Measurements from ENCODE around the gene PAK6. TPM values are rescaled to one million over a fixed set of nuclear protein-coding genes. Genes with fewer than 3 reads are reported as not detected.

Gene PAK6
- polyA plus RNA-seq, 1 of the 3 experiments (the other 2 are of a cell fraction) = 0.07 TPM

DNA sequence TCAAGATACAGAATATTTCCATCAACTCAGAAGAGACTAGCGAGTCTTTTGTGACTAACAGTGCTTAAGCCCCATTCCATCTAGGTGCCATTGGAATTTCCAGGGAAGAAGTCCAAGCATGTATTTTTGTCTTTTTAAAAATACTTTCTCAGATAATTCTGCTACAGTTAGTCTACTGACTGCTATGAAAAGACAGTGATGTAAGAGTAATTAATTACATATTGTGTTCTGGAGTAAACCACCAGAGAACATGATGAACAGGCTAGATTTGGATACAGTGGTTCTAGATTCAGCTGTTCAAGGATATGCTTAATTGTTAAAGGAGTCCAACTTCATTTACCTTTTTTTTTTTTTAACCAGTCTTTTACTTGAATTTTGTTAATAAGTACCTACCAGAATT is 34.8 kb upstream of the PAK6 start:
- Histone ChIP-seq H3F3A (replicated peaks; ENCODE audit: insufficient read depth) (peaks cover 5% of the 10 kb centered on the region), H2AFZ (ENCODE audit: low read depth) (no peak overlapping the region), H3K4me3 (ENCODE audit: low read depth in 2 of 2, low read length in 1 of 2) (no peak overlapping the region), H3K9me2 (no peaks in the 10 kb centered on the region), H3K79me2 (ENCODE audit: insufficient read depth) (no peaks in the 10 kb centered on the region), H3K27ac (ENCODE audit: low read depth in 2 of 2, low read length in 1 of 2) (no peak overlapping the region), H4K20me1 (ENCODE audit: insufficient read depth) (no peaks in the 10 kb centered on the region), H3K4me1 (ENCODE audit: control insufficient read depth in 1 of 2, insufficient read depth in 2 of 2, low read depth in 1 of 2, low read length in 1 of 2) (no peaks in the 10 kb centered on the region; a peak in 1 of 4 replicates), H3K27me3 (ENCODE audit: insufficient read depth) (no peaks in the 10 kb centered on the region), H3K9me3 (no peaks in the 10 kb centered on the region), H3K4me2 (no peak overlapping the region), H3K36me3 (replicated peaks in 1 of 2; ENCODE audit: control insufficient read depth in 1 of 2, insufficient read depth in 2 of 2, low read length in 1 of 2) (peaks cover 31 to 41% of the 10 kb centered on the region in 2 experiments), H3K9ac (no peak overlapping the region)
- DNase-seq = no peak
- POLR2A ChIA-PET = interaction anchor here (0.6 kb wide), 1 partner anchor 202 kb away, joined by 4 read pairs; the partner anchor contains the start of gene IVD
- CTCF ChIA-PET = interaction anchor here (0.7 to 34.3 kb wide), 6 partner anchors 10 to 158 kb away, joined by 3 to 868 read pairs (median 4); no protein-coding TSS in a partner anchor
- no peak for TF ChIP-seq TAF1 (IDR thresholded peaks at IDR 0.05; ENCODE audit: borderline replicate concordance, low read depth, low read length)
- TF ChIP-seq, protein P1, sequence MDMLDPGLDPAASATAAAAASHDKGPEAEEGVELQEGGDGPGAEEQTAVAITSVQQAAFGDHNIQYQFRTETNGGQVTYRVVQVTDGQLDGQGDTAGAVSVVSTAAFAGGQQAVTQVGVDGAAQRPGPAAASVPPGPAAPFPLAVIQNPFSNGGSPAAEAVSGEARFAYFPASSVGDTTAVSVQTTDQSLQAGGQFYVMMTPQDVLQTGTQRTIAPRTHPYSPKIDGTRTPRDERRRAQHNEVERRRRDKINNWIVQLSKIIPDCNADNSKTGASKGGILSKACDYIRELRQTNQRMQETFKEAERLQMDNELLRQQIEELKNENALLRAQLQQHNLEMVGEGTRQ (IDR thresholded peaks at IDR 0.05; ENCODE audit: borderline replicate concordance, low read depth, low read length) = no peak
- no peak for TF ChIP-seq NFIC (IDR thresholded peaks at IDR 0.05; ENCODE audit: borderline replicate concordance)
- TF ChIP-seq RCOR1 (IDR thresholded peaks at IDR 0.05; ENCODE audit: low read length) = no peak
- TF ChIP-seq, protein P2, sequence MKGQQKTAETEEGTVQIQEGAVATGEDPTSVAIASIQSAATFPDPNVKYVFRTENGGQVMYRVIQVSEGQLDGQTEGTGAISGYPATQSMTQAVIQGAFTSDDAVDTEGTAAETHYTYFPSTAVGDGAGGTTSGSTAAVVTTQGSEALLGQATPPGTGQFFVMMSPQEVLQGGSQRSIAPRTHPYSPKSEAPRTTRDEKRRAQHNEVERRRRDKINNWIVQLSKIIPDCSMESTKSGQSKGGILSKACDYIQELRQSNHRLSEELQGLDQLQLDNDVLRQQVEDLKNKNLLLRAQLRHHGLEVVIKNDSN (IDR thresholded peaks at IDR 0.05; ENCODE audit: borderline replicate concordance, low read depth) = no peak
- TF ChIP-seq FOXJ3 (CRISPR knock-in tag; IDR thresholded peaks at IDR 0.05) = no peak
- TF ChIP-seq POLR2AphosphoS5 (IDR thresholded peaks at IDR 0.05; ENCODE audit: low read depth, low read length) = no peak
- no peak for TF ChIP-seq FOXM1 (IDR thresholded peaks at IDR 0.05; ENCODE audit: low read depth)
- TF ChIP-seq GATA2 (CRISPR knock-in tag; IDR thresholded peaks at IDR 0.05) = no peak
- no peak for TF ChIP-seq GABPA (IDR thresholded peaks at IDR 0.05; ENCODE audit: low read depth)
- TF ChIP-seq MXI1 (IDR thresholded peaks at IDR 0.05; ENCODE audit: low read depth, low read length) = no peak
- no peak for TF ChIP-seq JUND (IDR thresholded peaks at IDR 0.05)
- TF ChIP-seq EZH2phosphoT487 (IDR thresholded peaks at IDR 0.05; ENCODE audit: borderline replicate concordance, low read depth) = no peak
- TF ChIP-seq TCF12 (IDR thresholded peaks at IDR 0.05) = no peak
- no peak for TF ChIP-seq YY1 (IDR thresholded peaks at IDR 0.05; ENCODE audit: low read depth)
- TF ChIP-seq FOSL2 (IDR thresholded peaks at IDR 0.05; ENCODE audit: borderline replicate concordance, low read depth) = no peak
- TF ChIP-seq, protein P3, sequence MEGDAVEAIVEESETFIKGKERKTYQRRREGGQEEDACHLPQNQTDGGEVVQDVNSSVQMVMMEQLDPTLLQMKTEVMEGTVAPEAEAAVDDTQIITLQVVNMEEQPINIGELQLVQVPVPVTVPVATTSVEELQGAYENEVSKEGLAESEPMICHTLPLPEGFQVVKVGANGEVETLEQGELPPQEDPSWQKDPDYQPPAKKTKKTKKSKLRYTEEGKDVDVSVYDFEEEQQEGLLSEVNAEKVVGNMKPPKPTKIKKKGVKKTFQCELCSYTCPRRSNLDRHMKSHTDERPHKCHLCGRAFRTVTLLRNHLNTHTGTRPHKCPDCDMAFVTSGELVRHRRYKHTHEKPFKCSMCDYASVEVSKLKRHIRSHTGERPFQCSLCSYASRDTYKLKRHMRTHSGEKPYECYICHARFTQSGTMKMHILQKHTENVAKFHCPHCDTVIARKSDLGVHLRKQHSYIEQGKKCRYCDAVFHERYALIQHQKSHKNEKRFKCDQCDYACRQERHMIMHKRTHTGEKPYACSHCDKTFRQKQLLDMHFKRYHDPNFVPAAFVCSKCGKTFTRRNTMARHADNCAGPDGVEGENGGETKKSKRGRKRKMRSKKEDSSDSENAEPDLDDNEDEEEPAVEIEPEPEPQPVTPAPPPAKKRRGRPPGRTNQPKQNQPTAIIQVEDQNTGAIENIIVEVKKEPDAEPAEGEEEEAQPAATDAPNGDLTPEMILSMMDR (IDR thresholded peaks at IDR 0.05) = no peak
- no peak for TF ChIP-seq SMC3 (IDR thresholded peaks at IDR 0.05; ENCODE audit: low read depth, low read length)
- no peak for TF ChIP-seq TEAD4 (IDR thresholded peaks at IDR 0.05; ENCODE audit: borderline replicate concordance, insufficient read depth)
- 96% methylated on average over 1 of the region's 1 CpG for WGBS (ENCODE audit: low lambda C conversion rate)
